H9 (cell line): Measurements from ENCODE around the gene CDK15. TPM values are rescaled to one million over a fixed set of nuclear protein-coding genes. Genes with fewer than 3 reads are reported as not detected.

Source experiments
- DNase-seq: peaks from one replicate; pipeline ENCODE4 v3.0.0-alpha.2; 2017
- H2AFZ ChIP-seq: one replicate; pipeline ENCODE4 v1.6.1; 2013; ENCODE audit warnings: mild to moderate bottlenecking, low read length, control low read depth, moderate library complexity
- H2AK5ac ChIP-seq: 2 replicates; pipeline ENCODE4 v1.6.1; 2013; ENCODE audit warnings: low read length, control low read depth, mixed read lengths; ENCODE audit not compliant: insufficient read length
- H2BK120ac ChIP-seq: one replicate; pipeline ENCODE4 v1.6.1; 2013; ENCODE audit warnings: low read depth, mild to moderate bottlenecking, low read length, control low read depth, inconsistent platforms; ENCODE audit not compliant: poor library complexity, severe bottlenecking
- H2BK12ac ChIP-seq: 2 replicates; pipeline ENCODE4 v1.6.1; 2013; ENCODE audit warnings: low read length, control low read depth, mixed read lengths, low read depth; ENCODE audit not compliant: insufficient read length
- H2BK15ac ChIP-seq: 2 replicates; pipeline ENCODE4 v1.6.1; 2013; ENCODE audit warnings: low read depth, low read length, control low read depth
- H2BK20ac ChIP-seq: one replicate; pipeline ENCODE4 v1.6.1; 2013; ENCODE audit warnings: low read depth, mild to moderate bottlenecking, low read length, control low read depth, inconsistent platforms; ENCODE audit not compliant: poor library complexity, severe bottlenecking
- H2BK5ac ChIP-seq: 2 replicates; pipeline ENCODE4 v1.6.1; 2013; ENCODE audit warnings: low read length, control low read depth, mixed read lengths; ENCODE audit not compliant: insufficient read length
- H3K14ac ChIP-seq: 2 replicates; pipeline ENCODE4 v1.6.1; 2013; ENCODE audit warnings: low read length, control low read depth; ENCODE audit not compliant: insufficient read depth
- H3K18ac ChIP-seq: 2 replicates; pipeline ENCODE4 v1.6.1; 2013; ENCODE audit warnings: low read depth, mild to moderate bottlenecking, mixed read lengths, low read length, control low read depth; ENCODE audit not compliant: insufficient read length
- H3K23ac ChIP-seq: 2 replicates; pipeline ENCODE4 v1.6.1; 2013; ENCODE audit warnings: low read length, control low read depth, mixed read lengths, low read depth; ENCODE audit not compliant: insufficient read length
- H3K23me2 ChIP-seq: 2 replicates; pipeline ENCODE4 v1.6.1; 2013; ENCODE audit warnings: low read depth, mild to moderate bottlenecking, mixed read lengths, low read length, control low read depth; ENCODE audit not compliant: insufficient read length, poor library complexity, severe bottlenecking
- H3K27ac ChIP-seq: 2 replicates; pipeline ENCODE4 v1.5.1; 2013; ENCODE audit warnings: low read length, control low read depth, mixed read lengths, low read depth; ENCODE audit not compliant: insufficient read length
- H3K27me3 ChIP-seq: 2 replicates; pipeline ENCODE4 v1.6.1; 2013; ENCODE audit warnings: low read length, control low read depth, inconsistent platforms; ENCODE audit not compliant: insufficient read depth
- H3K4ac ChIP-seq: 2 replicates; pipeline ENCODE4 v1.6.1; 2013; ENCODE audit warnings: low read depth, mild to moderate bottlenecking, control low read depth, inconsistent platforms, low read length, moderate library complexity
- H3K4me1 ChIP-seq: 2 replicates; pipeline ENCODE4 v1.6.1; 2013; ENCODE audit warnings: low read length, control low read depth, inconsistent platforms; ENCODE audit not compliant: insufficient read depth
- H3K4me2 ChIP-seq: 2 replicates; pipeline ENCODE4 v1.6.1; 2013; ENCODE audit warnings: low read length, control low read depth, mixed read lengths; ENCODE audit not compliant: insufficient read length, insufficient read depth
- H3K56ac ChIP-seq: 2 replicates; pipeline ENCODE4 v1.6.1; 2013; ENCODE audit warnings: low read depth, mild to moderate bottlenecking, mixed read lengths, low read length, control low read depth; ENCODE audit not compliant: insufficient read length
- H3K79me1 ChIP-seq: 2 replicates; pipeline ENCODE4 v1.6.1; 2013; ENCODE audit warnings: low read depth, mild to moderate bottlenecking, moderate library complexity, low read length, control low read depth, inconsistent platforms; ENCODE audit not compliant: insufficient read depth, poor library complexity, severe bottlenecking
- H3K79me2 ChIP-seq: 2 replicates; pipeline ENCODE4 v1.6.1; 2013; ENCODE audit warnings: low read length, control low read depth, inconsistent platforms; ENCODE audit not compliant: insufficient read depth
- H3K9ac ChIP-seq: 2 replicates; pipeline ENCODE4 v1.6.1; 2013; ENCODE audit warnings: low read length, control low read depth, mixed read lengths; ENCODE audit not compliant: insufficient read length; ENCODE audit errors: extremely low read depth
- H3K9me3 ChIP-seq: one replicate; pipeline ENCODE4 v1.6.1; 2013; ENCODE audit warnings: low read depth, low read length, inconsistent platforms; ENCODE audit not compliant: control insufficient read depth
- H3T11ph ChIP-seq: one replicate; pipeline ENCODE4 v1.6.1; 2013; ENCODE audit warnings: mild to moderate bottlenecking, low read length, control low read depth, inconsistent platforms
- H4K20me1 ChIP-seq: one replicate; pipeline ENCODE4 v1.6.1; 2013; ENCODE audit not compliant: control insufficient read depth, insufficient read length, insufficient read depth
- H4K5ac ChIP-seq: 2 replicates; pipeline ENCODE4 v1.6.1; 2013; ENCODE audit warnings: low read depth, mild to moderate bottlenecking, mixed read lengths, low read length, control low read depth; ENCODE audit not compliant: insufficient read length
- H4K8ac ChIP-seq: replicated peaks from 2 replicates; pipeline ENCODE4 v1.6.1; 2013; ENCODE audit warnings: low read length, control low read depth, mixed read lengths, low read depth; ENCODE audit not compliant: insufficient read length
- H4K91ac ChIP-seq: 2 replicates; pipeline ENCODE4 v1.6.1; 2013; ENCODE audit warnings: low read depth, mild to moderate bottlenecking, moderate library complexity, mixed read lengths, low read length, control low read depth; ENCODE audit not compliant: insufficient read length
- H3K27ac Mint-ChIP-seq, 3 experiments: 2 replicates in 2 of 3; 3 replicates in 1 of 3; pipeline ENCODE4 v1.8.0; 2020 to 2021; ENCODE audit warnings: mixed read lengths in 3 of 3, mild to moderate bottlenecking in 1 of 3, moderate library complexity in 1 of 3
- H3K27me3 Mint-ChIP-seq: 2 replicates; pipeline ENCODE4 v1.8.0; 2021; ENCODE audit warnings: low read depth, mild to moderate bottlenecking, moderate library complexity, mixed read lengths
- H3K36me3 Mint-ChIP-seq, 3 experiments: 2 replicates in 2 of 3; 3 replicates in 1 of 3; pipeline ENCODE4 v1.8.0; 2020 to 2021; ENCODE audit warnings: low read depth in 3 of 3, mixed read lengths in 3 of 3; ENCODE audit not compliant: insufficient read depth in 1 of 3
- H3K4me1 Mint-ChIP-seq, 2 experiments: 2 replicates each; pipeline ENCODE4 v1.8.0; 2020; ENCODE audit warnings: mixed read lengths in 2 of 2
- H3K4me3 Mint-ChIP-seq, 2 experiments: 2 replicates in 1 of 2; 3 replicates in 1 of 2; pipeline ENCODE4 v1.8.0; 2020 to 2021; ENCODE audit warnings: mild to moderate bottlenecking in 2 of 2, mixed read lengths in 2 of 2, moderate library complexity in 1 of 2
- H3K9me3 Mint-ChIP-seq, 2 experiments: 2 replicates in 1 of 2; 3 replicates in 1 of 2; pipeline ENCODE4 v1.8.0; 2020; ENCODE audit warnings: mild to moderate bottlenecking in 2 of 2, mixed read lengths in 2 of 2, moderate library complexity in 1 of 2
- WGBS: extraction: QIAGEN DNeasy Blood & Tissue Kit; methylation state at CpG from one replicate; pipeline ENCODE4 v1.1.7; 2013; ENCODE audit warnings: missing lambda C conversion rate, low lambda C conversion rate, mixed read lengths; ENCODE audit not compliant: insufficient read length; ENCODE audit errors: extremely low coverage; 5-methylcytosine and 5-hydroxymethylcytosine counted together
- total RNA-seq: library from RNA; stranded (reverse); gene quantifications from 2 replicates; pipeline ENCODE4 v1.2.1, GENCODE V29; 2021
- TF ChIP-seq, protein P1 (sequence below): fragments of 200-600 bp; sonication (generic); conservative IDR thresholded peaks from 3 replicates; pipeline ENCODE4 v1.8.0; 2021; ENCODE audit warnings: antibody characterized with exemption, mild to moderate bottlenecking

Gene CDK15
- total RNA-seq, 1 experiment from 2014 or later = not detected

DNA sequence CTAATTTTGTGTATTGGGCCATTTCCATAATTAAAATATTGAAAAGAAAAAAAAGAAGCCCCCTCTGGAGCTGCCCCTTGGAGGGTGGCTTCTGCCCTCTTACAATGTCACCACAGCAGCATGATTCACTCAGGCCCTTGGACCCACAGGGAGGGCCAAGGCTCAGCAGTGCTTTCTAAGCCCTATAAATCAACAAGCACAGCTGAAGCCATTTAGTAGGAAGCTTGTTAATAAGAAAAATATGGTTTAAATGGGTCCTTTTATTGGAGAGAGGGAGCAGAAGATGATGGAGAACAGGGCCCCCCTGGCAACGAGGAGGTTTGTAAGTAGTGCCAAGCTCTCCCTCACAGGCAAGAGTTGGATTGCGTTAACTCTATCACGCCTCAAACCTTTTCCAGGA, 119.7 kb downstream of the CDK15 start:
- no peak overlapping the region for H3K14ac ChIP-seq
- no peak overlapping the region for H2BK20ac ChIP-seq
- H2BK12ac ChIP-seq = no peak overlapping the region
- no peaks in the 10 kb centered on the region for H4K20me1 ChIP-seq
- no peak overlapping the region for H3T11ph ChIP-seq
- H3K9me3 ChIP-seq = no peaks in the 10 kb centered on the region
- H3K23me2 ChIP-seq = no peaks in the 10 kb centered on the region
- no peak overlapping the region for H4K8ac ChIP-seq
- H3K4ac ChIP-seq = no peak overlapping the region
- H3K27ac ChIP-seq = no peak overlapping the region
- no peak overlapping the region for H3K23ac ChIP-seq
- no peak overlapping the region for H4K91ac ChIP-seq
- H2AK5ac ChIP-seq = no peak overlapping the region
- H3K4me1 ChIP-seq = peaks cover 9% of the 10 kb centered on the region; the same call in 1 of the 2 replicates
- no peak overlapping the region for H2BK5ac ChIP-seq
- H3K9ac ChIP-seq = no peak overlapping the region
- H4K5ac ChIP-seq = no peak overlapping the region
- H3K4me1 Mint-ChIP-seq = peaks cover 40 to 44% of the 10 kb centered on the region in 2 experiments
- H2AFZ ChIP-seq = no peak overlapping the region
- no CpG with 5 or more reads among the region's 3 CpGs for WGBS
- no peak overlapping the region for H3K56ac ChIP-seq
- peaks cover 2 to 3% of the 10 kb centered on the region in 2 experiments; a peak in 4 of 5 replicates for H3K9me3 Mint-ChIP-seq
- no peak overlapping the region for H2BK15ac ChIP-seq
- DNase-seq = no peak
- H3K4me3 Mint-ChIP-seq = no peak overlapping the region
- H3K18ac ChIP-seq = no peak overlapping the region
- TF ChIP-seq, protein P1, sequence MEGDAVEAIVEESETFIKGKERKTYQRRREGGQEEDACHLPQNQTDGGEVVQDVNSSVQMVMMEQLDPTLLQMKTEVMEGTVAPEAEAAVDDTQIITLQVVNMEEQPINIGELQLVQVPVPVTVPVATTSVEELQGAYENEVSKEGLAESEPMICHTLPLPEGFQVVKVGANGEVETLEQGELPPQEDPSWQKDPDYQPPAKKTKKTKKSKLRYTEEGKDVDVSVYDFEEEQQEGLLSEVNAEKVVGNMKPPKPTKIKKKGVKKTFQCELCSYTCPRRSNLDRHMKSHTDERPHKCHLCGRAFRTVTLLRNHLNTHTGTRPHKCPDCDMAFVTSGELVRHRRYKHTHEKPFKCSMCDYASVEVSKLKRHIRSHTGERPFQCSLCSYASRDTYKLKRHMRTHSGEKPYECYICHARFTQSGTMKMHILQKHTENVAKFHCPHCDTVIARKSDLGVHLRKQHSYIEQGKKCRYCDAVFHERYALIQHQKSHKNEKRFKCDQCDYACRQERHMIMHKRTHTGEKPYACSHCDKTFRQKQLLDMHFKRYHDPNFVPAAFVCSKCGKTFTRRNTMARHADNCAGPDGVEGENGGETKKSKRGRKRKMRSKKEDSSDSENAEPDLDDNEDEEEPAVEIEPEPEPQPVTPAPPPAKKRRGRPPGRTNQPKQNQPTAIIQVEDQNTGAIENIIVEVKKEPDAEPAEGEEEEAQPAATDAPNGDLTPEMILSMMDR = no peak
- H3K27me3 Mint-ChIP-seq = no peaks in the 10 kb centered on the region
- H3K27me3 ChIP-seq = no peaks in the 10 kb centered on the region
- no peak overlapping the region for H3K4me2 ChIP-seq
- no peaks in the 10 kb centered on the region for H3K79me2 ChIP-seq
- no peak overlapping the region for H3K27ac Mint-ChIP-seq
- no peak overlapping the region for H2BK120ac ChIP-seq
- no peaks in the 10 kb centered on the region for H3K79me1 ChIP-seq
- peaks cover 0 to 8% (median 2%) of the 10 kb centered on the region in 3 experiments; a peak in 4 of 7 replicates for H3K36me3 Mint-ChIP-seq
